B cell (primary cell): ENCODE results near the gene ARHGEF37.

ENCODE experiments used
- CTCF ChIP-seq: fragments of 200-600 bp; IDR thresholded peaks from one replicate; pipeline ENCODE4 v1.8.0; 2022; ENCODE audit warnings: antibody characterized with exemption, mild to moderate bottlenecking
- EZH2 ChIP-seq: IDR thresholded peaks from 2 replicates; pipeline ENCODE4 v1.6.1; 2012; ENCODE audit warnings: borderline replicate concordance, low read depth, mild to moderate bottlenecking, moderate library complexity, low read length; ENCODE audit not compliant: insufficient read depth, poor library complexity, severe bottlenecking

DNA sequence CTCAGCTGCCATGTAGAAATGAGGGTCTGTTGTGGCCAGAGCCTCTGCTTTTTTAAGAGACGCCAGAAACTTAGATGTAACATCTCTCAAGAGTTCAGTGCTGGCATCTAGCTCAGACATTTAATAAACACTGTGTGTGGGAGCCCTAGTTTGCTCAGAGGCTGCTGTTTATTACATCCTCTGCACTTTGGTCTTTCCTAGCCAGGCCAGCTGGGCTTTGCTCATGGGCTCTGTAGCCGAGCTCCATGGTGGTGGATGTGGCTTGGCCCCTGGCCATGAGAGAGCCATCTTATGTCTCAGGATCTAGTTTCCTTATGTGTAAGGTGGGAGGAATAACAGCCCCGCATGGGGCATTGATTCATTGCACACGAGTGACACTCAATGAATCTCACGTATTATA lies 30.0 kb downstream of the ARHGEF37 start:
- TF ChIP-seq CTCF (no peak), EZH2 (no peak)
